Effector memory CD4-positive, alpha-beta T cell (primary cell): ENCODE results near the gene SLC25A47.

ENCODE experiments used
- DNase-seq, 3 donors: peaks; one replicate each; pipeline ENCODE4 v3.0.0-alpha.2; 2020
- H3K27ac ChIP-seq: 2 replicates; pipeline ENCODE4 v1.7.0; 2013; ENCODE audit warnings: mild to moderate bottlenecking, low read length, moderate library complexity; ENCODE audit not compliant: insufficient read depth, poor library complexity, severe bottlenecking
- H3K27me3 ChIP-seq: replicated peaks from 2 replicates; pipeline ENCODE4 v1.7.0; 2013; ENCODE audit warnings: mild to moderate bottlenecking, low read length; ENCODE audit not compliant: insufficient read depth, control insufficient read depth, poor library complexity, severe bottlenecking
- H3K36me3 ChIP-seq: 2 replicates; pipeline ENCODE4 v1.7.0; 2013; ENCODE audit warnings: mild to moderate bottlenecking, low read length, moderate library complexity; ENCODE audit not compliant: control insufficient read depth, insufficient read depth
- H3K4me1 ChIP-seq: 2 replicates; pipeline ENCODE4 v1.7.0; 2013; ENCODE audit warnings: low read length, mild to moderate bottlenecking; ENCODE audit not compliant: control insufficient read depth, insufficient read depth, poor library complexity, severe bottlenecking
- H3K4me3 ChIP-seq: 2 replicates; pipeline ENCODE4 v1.7.0; 2013; ENCODE audit warnings: low read length, low read depth, mild to moderate bottlenecking; ENCODE audit not compliant: insufficient read depth, poor library complexity, severe bottlenecking
- H3K9me3 ChIP-seq: 2 replicates; pipeline ENCODE4 v1.7.0; 2013; ENCODE audit warnings: mild to moderate bottlenecking, low read length, moderate library complexity; ENCODE audit not compliant: control insufficient read depth

The SLC25A47 gene

DNA sequence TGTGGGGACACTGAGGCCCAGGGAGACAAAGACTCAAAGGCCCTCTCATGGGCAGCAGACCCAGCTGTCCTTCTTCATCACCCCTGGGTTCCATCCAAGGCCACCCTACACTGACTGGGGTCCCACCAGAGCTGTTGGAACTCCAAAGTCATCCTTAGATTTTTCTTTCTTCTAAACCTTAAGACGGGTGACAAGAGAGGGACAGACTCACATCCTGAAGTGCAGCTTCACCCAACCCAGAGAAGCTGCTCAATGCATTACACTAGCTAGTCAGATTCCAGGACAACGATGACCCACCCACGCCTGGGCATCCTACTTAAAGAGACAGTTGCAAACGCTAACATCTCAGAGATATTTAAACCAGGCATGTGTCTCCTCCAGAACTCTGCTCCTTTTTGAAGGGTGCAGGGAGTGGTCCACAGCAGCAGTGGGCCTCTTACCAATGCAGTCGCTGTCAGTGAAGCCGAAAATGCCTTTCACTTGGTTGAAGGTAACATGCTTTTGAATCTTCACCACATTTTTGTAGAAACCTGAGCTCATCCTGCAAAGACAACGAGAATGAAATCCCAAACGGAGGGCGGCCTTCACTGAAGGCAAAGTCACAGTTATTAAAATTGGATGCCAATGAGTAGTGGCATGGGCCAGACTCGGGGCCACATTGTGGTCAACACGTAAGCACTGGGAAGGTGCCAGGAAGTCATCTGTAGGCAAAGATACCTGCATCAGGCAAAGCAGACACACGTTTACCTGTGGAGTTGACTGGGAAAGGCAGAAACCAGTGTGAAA lies 23.4 kb downstream of the SLC25A47 start:
- no peaks in the 10 kb centered on the region for H3K27me3 ChIP-seq
- peaks cover 18% of the 10 kb centered on the region for H3K36me3 ChIP-seq
- H3K4me1 ChIP-seq: no peaks in the 10 kb centered on the region
- no peaks in the 10 kb centered on the region for H3K9me3 ChIP-seq
- no peak overlapping the region for H3K27ac ChIP-seq
- DNase-seq: no peak
- no peak overlapping the region for H3K4me3 ChIP-seq

DNA sequence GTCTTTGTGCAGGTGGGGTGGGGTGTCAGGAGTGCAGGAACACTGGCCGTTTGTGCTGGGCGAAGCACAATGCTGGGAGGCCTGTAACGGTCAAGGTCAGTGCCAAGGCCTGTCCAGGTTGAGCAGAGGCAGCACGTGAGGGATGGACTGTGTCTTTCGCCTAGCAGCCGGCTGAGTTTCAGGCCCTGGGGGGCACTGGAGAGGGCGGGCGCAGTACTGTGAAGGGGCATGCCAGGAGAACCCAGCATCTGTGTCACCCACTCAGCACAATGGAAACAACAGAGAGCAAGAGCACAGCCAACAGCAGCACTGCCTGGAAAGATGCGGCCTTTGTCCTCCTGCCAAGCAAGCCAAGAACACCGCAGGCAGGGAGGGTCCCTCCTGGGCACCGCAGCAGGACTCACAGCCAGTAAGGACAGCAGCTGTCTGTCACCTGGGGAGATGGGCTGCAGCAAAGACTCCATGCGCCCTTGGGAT lies 25.2 kb downstream of the SLC25A47 start:
- Histone ChIP-seq H3K36me3 (peaks cover 18% of the 10 kb centered on the region), H3K27me3 (no peaks in the 10 kb centered on the region), H3K27ac (no peak overlapping the region), H3K4me3 (no peak overlapping the region), H3K9me3 (no peaks in the 10 kb centered on the region), H3K4me1 (no peaks in the 10 kb centered on the region)
- no peak for DNase-seq

DNA sequence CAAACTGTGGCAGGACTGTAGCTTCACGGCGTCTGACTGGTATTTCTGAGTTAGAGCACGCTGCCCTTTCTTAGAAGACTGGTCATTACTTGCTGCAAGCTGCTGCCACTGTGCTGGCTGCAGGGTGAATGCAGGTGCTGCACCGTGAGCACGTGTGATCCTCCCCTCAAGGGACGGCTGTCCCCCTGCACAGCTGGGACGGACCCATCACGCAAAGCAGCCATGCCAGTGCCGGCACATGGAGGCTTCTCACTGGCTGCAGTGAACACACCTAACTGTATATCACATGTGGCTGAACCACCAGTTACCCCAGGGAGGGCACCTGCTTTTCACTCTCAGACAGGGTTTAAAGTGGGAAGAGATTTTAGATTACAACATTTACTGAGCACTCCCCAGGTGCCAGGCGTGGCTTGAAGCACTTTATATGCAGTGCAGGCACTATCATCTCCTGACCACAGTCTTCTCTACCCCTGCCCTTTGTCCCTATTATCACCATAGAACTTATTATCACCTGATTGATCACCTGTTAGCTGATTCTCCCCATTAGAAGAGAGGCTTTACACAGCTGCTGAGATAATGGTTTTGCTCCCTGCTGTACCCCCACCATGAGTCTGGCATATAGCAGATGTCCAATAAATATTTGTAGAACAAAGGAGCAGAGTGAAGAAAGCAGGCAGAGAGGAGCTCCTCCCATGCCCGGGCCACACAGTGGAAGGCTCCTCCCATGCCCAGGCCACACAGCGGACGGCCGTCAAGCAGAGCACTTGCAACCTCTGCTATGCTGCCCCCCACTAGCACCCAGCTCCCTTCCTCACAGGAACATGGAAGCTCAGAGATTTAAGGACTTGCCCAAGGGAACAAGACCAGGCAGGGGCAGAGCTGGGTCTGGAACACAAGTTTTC lies 25.9 kb downstream of the SLC25A47 start:
- H3K36me3 ChIP-seq: peaks cover 25% of the 10 kb centered on the region
- no peak overlapping the region for H3K4me3 ChIP-seq

DNA sequence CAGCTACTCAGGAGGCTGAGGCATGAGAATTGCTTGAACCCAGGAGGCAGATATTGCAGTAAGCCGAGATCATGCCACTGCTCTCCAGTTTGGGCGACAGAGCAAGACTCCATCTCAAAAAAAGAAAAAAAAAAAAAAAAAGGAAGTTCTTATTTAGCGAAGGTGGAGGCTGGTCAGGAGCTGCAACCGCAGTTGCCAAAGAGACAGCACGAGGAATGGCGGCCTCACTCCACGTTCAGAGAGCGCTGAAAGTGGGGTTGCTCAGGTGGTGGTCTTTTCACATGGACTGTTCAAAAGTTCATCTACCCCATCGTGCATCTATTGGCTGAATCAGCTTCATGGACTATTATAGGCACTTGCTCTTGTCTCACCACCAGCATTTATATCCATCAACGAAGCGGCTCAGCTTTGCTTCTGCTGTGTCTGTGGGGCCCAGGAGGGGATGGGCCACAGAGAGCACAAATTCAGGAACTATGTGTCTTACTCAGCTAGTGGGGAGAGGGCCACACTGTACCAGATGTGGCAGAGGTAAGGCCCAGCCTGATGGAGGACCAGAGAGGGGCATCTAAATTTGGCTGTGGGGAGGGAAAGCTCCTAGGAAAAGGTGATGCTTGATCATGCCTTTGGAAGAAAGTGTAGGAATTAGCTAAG lies 27.3 kb downstream of the SLC25A47 start:
- Histone ChIP-seq H3K9me3 (no peaks in the 10 kb centered on the region), H3K27me3 (no peaks in the 10 kb centered on the region), H3K4me1 (no peaks in the 10 kb centered on the region), H3K4me3 (no peak overlapping the region), H3K36me3 (peaks cover 32% of the 10 kb centered on the region), H3K27ac (no peak overlapping the region)
- DNase-seq: no peak

More for the DNA sequence above, 25.9 kb downstream of the SLC25A47 start:
- Histone ChIP-seq H3K27ac (no peak overlapping the region), H3K27me3 (no peaks in the 10 kb centered on the region), H3K4me1 (no peaks in the 10 kb centered on the region), H3K9me3 (no peaks in the 10 kb centered on the region)
- no peak for DNase-seq

DNA sequence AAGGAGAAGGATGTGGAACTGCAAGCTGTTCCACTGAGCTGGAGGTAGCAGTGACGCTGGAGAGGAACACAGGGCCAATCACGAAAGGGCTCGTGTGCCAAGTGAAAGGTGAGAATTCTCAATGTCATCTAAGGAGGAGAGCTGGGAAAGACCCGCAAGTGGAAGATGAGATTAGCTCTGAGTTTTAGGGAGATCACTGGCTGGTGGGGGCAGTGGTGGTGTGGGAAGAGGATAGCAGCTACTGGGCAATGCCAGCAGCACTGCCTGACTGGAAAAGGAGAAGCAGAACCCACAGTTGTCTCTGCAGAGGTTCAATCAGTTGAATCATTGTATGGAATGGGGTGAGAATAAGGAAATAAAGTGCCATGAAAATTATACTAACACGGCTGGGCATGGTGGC lies 27.8 kb downstream of the SLC25A47 start:
- DNase-seq: no peak
- H3K27ac ChIP-seq: no peak overlapping the region
- no peak overlapping the region for H3K4me3 ChIP-seq
- no peaks in the 10 kb centered on the region for H3K27me3 ChIP-seq
- H3K4me1 ChIP-seq: no peaks in the 10 kb centered on the region
- no peaks in the 10 kb centered on the region for H3K9me3 ChIP-seq
- peaks cover 32% of the 10 kb centered on the region for H3K36me3 ChIP-seq

DNA sequence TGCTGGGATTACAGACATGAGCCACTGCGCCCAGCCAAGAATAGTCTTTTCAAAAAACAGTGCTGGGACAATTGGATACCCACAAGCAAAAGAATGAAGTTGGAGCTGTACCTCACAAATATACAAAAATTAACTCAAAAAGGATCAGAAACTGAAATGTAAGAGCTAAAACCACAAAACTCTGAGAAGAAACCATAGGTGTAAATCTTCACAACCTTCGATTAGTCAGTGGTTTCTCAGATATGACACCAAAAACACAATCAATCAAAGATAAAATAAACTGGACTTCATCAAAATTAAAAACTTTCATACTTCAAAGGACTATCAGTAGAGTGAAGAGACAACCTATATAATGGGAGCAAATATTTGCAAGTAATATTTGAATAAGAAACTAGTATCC lies 35.3 kb downstream of the SLC25A47 start:
- no peak overlapping the region for H3K4me3 ChIP-seq
- DNase-seq: no peak
- no peak overlapping the region for H3K27ac ChIP-seq
- no peaks in the 10 kb centered on the region for H3K9me3 ChIP-seq
- no peaks in the 10 kb centered on the region for H3K27me3 ChIP-seq
- H3K36me3 ChIP-seq: peaks cover 26% of the 10 kb centered on the region
- no peaks in the 10 kb centered on the region for H3K4me1 ChIP-seq

DNA sequence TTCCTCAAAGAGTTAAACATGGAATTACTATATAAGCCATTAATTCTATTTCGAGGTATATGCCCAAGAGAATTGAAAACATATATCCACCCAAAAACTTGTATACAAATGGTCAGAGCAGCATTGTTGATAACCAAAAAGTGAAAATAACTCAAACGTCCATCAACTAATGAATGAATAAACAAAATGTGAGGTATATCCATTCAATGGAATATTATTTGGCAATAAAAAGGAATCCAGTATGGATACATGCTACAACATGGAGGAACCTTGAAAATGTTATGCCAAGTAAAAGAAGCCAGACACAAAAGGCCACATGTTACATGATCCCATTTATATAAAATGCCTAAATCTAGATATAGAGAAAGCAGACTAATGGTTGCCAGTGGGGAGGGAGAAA lies 36.0 kb downstream of the SLC25A47 start:
- DNase-seq: no peak
- no peak overlapping the region for H3K27ac ChIP-seq
- no peak overlapping the region for H3K4me3 ChIP-seq
- H3K9me3 ChIP-seq: no peaks in the 10 kb centered on the region
- peaks cover 19% of the 10 kb centered on the region for H3K36me3 ChIP-seq
- H3K4me1 ChIP-seq: no peaks in the 10 kb centered on the region
- no peaks in the 10 kb centered on the region for H3K27me3 ChIP-seq

DNA sequence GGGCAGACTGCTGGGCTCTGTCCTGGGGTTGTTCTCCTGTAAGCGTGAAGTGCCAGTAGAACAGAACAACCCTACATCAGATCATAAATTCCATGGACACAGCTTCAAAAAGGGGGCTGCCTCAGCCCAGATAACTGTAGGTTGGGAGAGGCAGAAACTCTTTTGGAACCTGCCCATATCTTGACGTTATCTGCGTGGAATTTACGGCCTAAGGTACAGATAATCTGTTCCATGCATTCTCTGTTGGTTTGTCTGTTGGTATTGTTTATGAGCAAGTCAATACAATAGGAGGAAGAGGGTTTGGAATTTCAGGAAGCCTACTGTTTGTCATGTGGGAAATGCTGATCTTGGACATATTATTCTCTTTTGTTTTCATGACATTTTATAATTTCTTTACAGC lies 36.7 kb downstream of the SLC25A47 start:
- H3K27ac ChIP-seq: no peak overlapping the region
- H3K27me3 ChIP-seq: no peaks in the 10 kb centered on the region
- no peaks in the 10 kb centered on the region for H3K4me1 ChIP-seq
- H3K4me3 ChIP-seq: no peak overlapping the region
- peaks cover 15% of the 10 kb centered on the region for H3K36me3 ChIP-seq
- DNase-seq: no peak
- H3K9me3 ChIP-seq: no peaks in the 10 kb centered on the region

DNA sequence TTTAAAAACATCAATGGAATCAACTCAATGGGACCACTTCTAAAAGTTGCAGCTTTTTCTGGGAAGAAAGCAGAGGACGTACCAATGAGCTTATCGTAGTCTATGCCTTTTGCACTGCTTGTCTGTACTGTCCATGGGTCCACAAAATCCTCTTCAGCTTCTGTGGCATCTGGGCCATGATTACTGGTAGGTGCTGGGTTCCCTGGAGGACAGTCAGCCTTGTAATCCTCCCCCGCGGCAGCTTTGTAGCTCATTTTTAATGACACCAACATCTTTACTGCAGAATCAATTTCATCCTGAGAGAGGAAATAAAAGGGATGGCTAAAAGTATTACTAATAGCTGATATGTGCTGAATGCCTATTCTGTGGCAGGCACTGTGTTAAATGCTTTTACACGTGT lies 38.5 kb downstream of the SLC25A47 start:
- Histone ChIP-seq H3K27ac (no peak overlapping the region), H3K36me3 (peaks cover 31% of the 10 kb centered on the region), H3K4me1 (no peaks in the 10 kb centered on the region), H3K27me3 (no peaks in the 10 kb centered on the region), H3K9me3 (no peaks in the 10 kb centered on the region), H3K4me3 (no peak overlapping the region)
- no peak for DNase-seq
